Fibroblast of lung (primary cell): ENCODE results near the gene ABCB9. TPM values are rescaled to one million over a fixed set of nuclear protein-coding genes. Genes with fewer than 3 reads are reported as not detected.

Source experiments
- DNase-seq, 2 donors: peaks; one replicate each; pipeline versions ENCODE4 v3.0.0 to v3.0.0-alpha.2; 2010; ENCODE audit warnings: low read depth in 2 of 2
- H2AFZ ChIP-seq: 2 replicates; pipeline ENCODE4 v1.5.1; 2012; ENCODE audit warnings: low read length, control low read depth, inconsistent platforms
- H3K27ac ChIP-seq: 2 replicates; pipeline ENCODE4 v1.5.1; 2011; ENCODE audit warnings: low read length, control low read depth; ENCODE audit not compliant: insufficient read depth
- H3K27me3 ChIP-seq: 2 replicates; pipeline ENCODE4 v1.5.1; 2011; ENCODE audit warnings: mild to moderate bottlenecking, low read length; ENCODE audit not compliant: control insufficient read depth, insufficient read depth
- H3K36me3 ChIP-seq: 2 replicates; pipeline ENCODE4 v1.5.1; 2011; ENCODE audit warnings: low read length; ENCODE audit not compliant: control insufficient read depth, insufficient read depth
- H3K4me1 ChIP-seq: 2 replicates; pipeline ENCODE4 v1.5.1; 2011; ENCODE audit warnings: low read length; ENCODE audit not compliant: control insufficient read depth, insufficient read depth; ENCODE audit errors: extremely low read depth
- H3K4me2 ChIP-seq: 2 replicates; pipeline ENCODE4 v1.5.1; 2011; ENCODE audit warnings: low read length, control low read depth; ENCODE audit not compliant: insufficient read depth; ENCODE audit errors: extremely low read depth
- H3K4me3 ChIP-seq, 4 experiments: fragments of 200-600 bp in 1 of 4; sonication (generic) in 1 of 4; replicated peaks in 1 of 4; 2 replicates each; pipeline ENCODE4 v1.5.1; 2011 to 2016; ENCODE audit warnings: low read length in 4 of 4, low read depth in 3 of 4, mild to moderate bottlenecking in 3 of 4, control low read depth in 2 of 4, inconsistent platforms in 1 of 4, mixed read lengths in 1 of 4; ENCODE audit not compliant: insufficient read depth in 1 of 4; ENCODE audit errors: control extremely low read depth in 1 of 4
- H3K79me2 ChIP-seq: 2 replicates; pipeline ENCODE4 v1.5.1; 2012; ENCODE audit warnings: mild to moderate bottlenecking, low read length, inconsistent platforms; ENCODE audit not compliant: control insufficient read depth, insufficient read depth
- H3K9ac ChIP-seq: 2 replicates; pipeline ENCODE4 v1.5.1; 2011; ENCODE audit warnings: mild to moderate bottlenecking, low read length, control low read depth; ENCODE audit not compliant: insufficient read depth
- H3K9me3 ChIP-seq: 2 replicates; pipeline ENCODE4 v1.5.1; 2012; ENCODE audit warnings: low read depth, low read length; ENCODE audit not compliant: control insufficient read depth, insufficient read depth
- H4K20me1 ChIP-seq: 2 replicates; pipeline ENCODE4 v1.5.1; 2011; ENCODE audit warnings: low read length; ENCODE audit not compliant: control insufficient read depth, insufficient read depth; ENCODE audit errors: extremely low read depth
- EZH2 ChIP-seq: IDR thresholded peaks from 2 replicates; pipeline ENCODE4 v1.5.1; 2012; ENCODE audit warnings: low read length, control low read depth, mild to moderate bottlenecking; ENCODE audit errors: missing control alignments
- polyA plus RNA-seq, 2 donors: library from polyadenylated mRNA; depleted of rRNA in 1 of 2; stranded (reverse) in 1 of 2; unstranded in 1 of 2; fragments of >200 nt; gene quantifications; 2 replicates each; pipeline ENCODE4 v1.2.1, GENCODE V29; 2011 to 2012; ENCODE audit warnings: missing spikeins in 1 of 2
- total RNA-seq: library from RNA; depleted of rRNA; stranded (reverse); fragments of >200 nt; gene quantifications from 2 replicates; pipeline ENCODE4 v1.2.1, GENCODE V29; 2014
- TF ChIP-seq, protein P1 (sequence below), 2 donors: IDR thresholded peaks in 1 of 2; conservative IDR thresholded peaks in 1 of 2; 1 replicate in 1 of 2; 2 replicates in 1 of 2; pipeline ENCODE4 v1.5.1; 2011 to 2012; ENCODE audit warnings: low read length in 2 of 2, control low read depth in 1 of 2, inconsistent platforms in 1 of 2, low read depth in 1 of 2, mild to moderate bottlenecking in 1 of 2

Gene ABCB9
- total and polyA plus RNA-seq, 2 donors (not counting 1 experiment from before 2014, with no cell fraction given) = 3.8 to 6.3 TPM

DNA sequence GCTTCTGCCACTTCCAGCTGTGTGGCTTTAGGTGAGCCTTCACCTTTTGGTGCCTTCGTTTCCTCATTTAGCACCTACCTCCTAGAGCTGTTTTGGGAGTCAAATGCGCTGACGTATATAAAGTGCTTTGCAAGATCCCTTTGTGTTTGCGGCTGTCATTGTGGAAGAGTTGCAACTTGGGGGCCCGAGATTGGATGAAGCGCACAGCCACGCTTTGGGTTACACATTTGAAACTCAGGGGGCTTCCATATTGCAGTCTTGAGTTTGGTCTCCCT lies 13.6 kb upstream of the ABCB9 start:
- H3K27ac ChIP-seq = peak overlapping the region; percentile 46
- peak overlapping the region; percentile 75 for H3K9ac ChIP-seq
- no peak for DNase-seq
- no peaks in the 10 kb centered on the region for H4K20me1 ChIP-seq
- H3K27me3 ChIP-seq = no peaks in the 10 kb centered on the region
- H3K4me2 ChIP-seq = peak overlapping the region; percentile 95
- no peaks in the 10 kb centered on the region for H3K9me3 ChIP-seq
- H3K79me2 ChIP-seq = peaks cover 43% of the 10 kb centered on the region
- peaks cover 21% of the 10 kb centered on the region for H3K36me3 ChIP-seq
- peak overlapping the region; percentile 70 to 82 (median 78) for H3K4me3 ChIP-seq
- TF ChIP-seq EZH2 = no peak
- TF ChIP-seq, protein P1, sequence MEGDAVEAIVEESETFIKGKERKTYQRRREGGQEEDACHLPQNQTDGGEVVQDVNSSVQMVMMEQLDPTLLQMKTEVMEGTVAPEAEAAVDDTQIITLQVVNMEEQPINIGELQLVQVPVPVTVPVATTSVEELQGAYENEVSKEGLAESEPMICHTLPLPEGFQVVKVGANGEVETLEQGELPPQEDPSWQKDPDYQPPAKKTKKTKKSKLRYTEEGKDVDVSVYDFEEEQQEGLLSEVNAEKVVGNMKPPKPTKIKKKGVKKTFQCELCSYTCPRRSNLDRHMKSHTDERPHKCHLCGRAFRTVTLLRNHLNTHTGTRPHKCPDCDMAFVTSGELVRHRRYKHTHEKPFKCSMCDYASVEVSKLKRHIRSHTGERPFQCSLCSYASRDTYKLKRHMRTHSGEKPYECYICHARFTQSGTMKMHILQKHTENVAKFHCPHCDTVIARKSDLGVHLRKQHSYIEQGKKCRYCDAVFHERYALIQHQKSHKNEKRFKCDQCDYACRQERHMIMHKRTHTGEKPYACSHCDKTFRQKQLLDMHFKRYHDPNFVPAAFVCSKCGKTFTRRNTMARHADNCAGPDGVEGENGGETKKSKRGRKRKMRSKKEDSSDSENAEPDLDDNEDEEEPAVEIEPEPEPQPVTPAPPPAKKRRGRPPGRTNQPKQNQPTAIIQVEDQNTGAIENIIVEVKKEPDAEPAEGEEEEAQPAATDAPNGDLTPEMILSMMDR (conservative IDR thresholded peaks at IDR 0.05 in 1 of 2, IDR thresholded peaks at IDR 0.05 in 1 of 2; ENCODE audit: low read depth in 1 of 2, low read length in 2 of 2) = no peak
- peaks cover 34% of the 10 kb centered on the region for H3K4me1 ChIP-seq
- no peak overlapping the region for H2AFZ ChIP-seq

DNA sequence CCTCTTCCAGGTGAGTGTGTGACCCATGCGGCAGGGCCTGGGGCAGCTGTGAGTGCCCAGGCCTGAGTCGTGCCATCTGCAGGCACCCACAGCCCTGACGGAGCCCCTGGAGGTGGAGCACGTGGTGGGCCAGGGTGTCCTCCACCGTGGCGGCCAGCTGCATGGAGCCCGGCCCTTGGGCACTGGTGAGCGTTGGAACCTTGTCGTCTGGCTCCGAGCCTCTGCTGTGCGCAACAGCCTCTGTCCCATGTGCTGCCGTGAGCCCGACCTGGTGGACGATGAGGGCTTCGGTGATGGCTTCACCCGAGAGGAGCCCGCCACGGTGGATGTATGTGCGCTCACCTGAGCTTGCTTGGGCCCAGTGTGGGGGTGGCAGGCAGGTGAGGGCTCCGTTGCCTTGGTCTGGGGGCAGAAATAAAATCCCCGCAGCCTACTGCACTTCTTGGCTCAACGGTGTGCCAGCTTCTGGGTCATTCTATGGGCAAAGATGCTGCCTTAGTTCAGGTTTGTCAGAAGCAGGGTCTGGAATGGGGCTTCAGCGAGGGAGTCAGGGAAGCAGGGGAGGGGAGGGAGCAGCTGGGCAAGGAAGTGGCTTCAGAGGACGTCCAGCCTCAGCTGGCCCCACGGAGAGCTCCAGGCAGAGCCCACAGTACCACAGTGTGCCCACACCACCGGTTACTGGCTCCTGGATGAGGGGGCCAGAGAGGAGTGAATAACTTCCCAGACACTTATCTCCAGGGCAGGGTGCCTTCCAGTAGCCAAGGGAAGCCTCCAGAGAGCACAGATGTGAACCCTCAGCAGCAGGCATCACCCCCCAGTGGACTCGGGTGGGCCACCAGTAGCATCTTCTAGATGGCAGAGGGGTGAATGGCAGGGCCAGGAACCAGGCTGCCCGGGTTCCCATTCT lies 13.0 kb upstream of the ABCB9 start:
- Histone ChIP-seq H4K20me1 (no peaks in the 10 kb centered on the region), H3K9ac (peak overlapping the region; percentile 75), H3K4me3 (peak overlapping the region; percentile 70 to 82 (median 78)), H2AFZ (no peak overlapping the region), H3K27me3 (no peaks in the 10 kb centered on the region), H3K4me2 (peak overlapping the region; percentile 95), H3K9me3 (no peaks in the 10 kb centered on the region), H3K36me3 (peaks cover 21% of the 10 kb centered on the region), H3K79me2 (peaks cover 43% of the 10 kb centered on the region), H3K27ac (peak overlapping the region; percentile 46), H3K4me1 (peaks cover 28% of the 10 kb centered on the region)
- TF ChIP-seq, protein P1 (conservative IDR thresholded peaks at IDR 0.05 in 1 of 2, IDR thresholded peaks at IDR 0.05 in 1 of 2; ENCODE audit: low read depth in 1 of 2, low read length in 2 of 2) = no peak
- TF ChIP-seq EZH2 = no peak
- DNase-seq = no peak

DNA sequence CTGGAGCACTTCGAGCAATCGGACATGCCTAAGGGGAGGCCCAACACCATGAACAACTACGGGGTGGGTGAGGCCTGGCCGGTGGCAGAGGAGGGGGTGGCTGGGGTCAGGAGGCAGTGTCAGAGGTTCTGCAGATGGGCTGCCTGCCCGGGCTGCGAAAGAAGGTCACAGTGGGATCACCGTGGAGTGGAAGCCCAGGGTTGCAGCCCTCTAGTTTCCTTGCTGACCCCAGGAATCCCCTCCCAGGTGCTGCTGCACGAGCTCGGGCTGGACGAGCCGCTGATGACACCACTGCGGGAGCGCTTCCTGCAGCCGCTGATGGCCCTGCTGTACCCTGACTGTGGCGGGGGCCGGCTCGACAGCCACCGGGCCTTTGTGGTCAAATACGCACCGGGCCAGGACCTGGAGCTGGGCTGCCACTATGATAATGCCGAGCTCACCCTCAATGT lies 12.3 kb upstream of the ABCB9 start:
- Histone ChIP-seq H4K20me1 (no peaks in the 10 kb centered on the region), H3K27me3 (no peaks in the 10 kb centered on the region), H3K9ac (no peak overlapping the region), H2AFZ (no peak overlapping the region), H3K4me2 (no peak overlapping the region), H3K4me3 (no peak overlapping the region), H3K27ac (no peak overlapping the region), H3K36me3 (peaks cover 21% of the 10 kb centered on the region), H3K9me3 (no peaks in the 10 kb centered on the region), H3K4me1 (peaks cover 26% of the 10 kb centered on the region), H3K79me2 (peaks cover 43% of the 10 kb centered on the region)
- TF ChIP-seq, protein P1 (conservative IDR thresholded peaks at IDR 0.05 in 1 of 2, IDR thresholded peaks at IDR 0.05 in 1 of 2; ENCODE audit: low read depth in 1 of 2, low read length in 2 of 2) = no peak
- no peak for TF ChIP-seq EZH2
- no peak for DNase-seq
